ENCODE results near the gene OR10AG1. TPM values are rescaled to one million over a fixed set of nuclear protein-coding genes. Genes with fewer than 3 reads are reported as not detected.

OR10AG1 gene
- total RNA-seq, 2 experiments from 2014 or later: not detected

Other genes with a start within 250 kb of the OR10AG1 start
- gene OR5D13, start 196.5 kb downstream of the OR10AG1 start, total RNA-seq: not detected
- not detected for gene OR5D14, start 174.4 kb downstream of the OR10AG1 start, total RNA-seq
- gene OR5L1, start 158.6 kb downstream of the OR10AG1 start, total RNA-seq: not detected
- not detected for gene OR5D18, start 150.3 kb downstream of the OR10AG1 start, total RNA-seq
- not detected for gene OR5L2, start 142.7 kb downstream of the OR10AG1 start, total RNA-seq
- gene OR5D16, start 131.2 kb downstream of the OR10AG1 start, total RNA-seq: not detected
- gene TRIM51, start 86.6 kb downstream of the OR10AG1 start, total RNA-seq: not detected
- not detected for gene OR5W2, start 55.4 kb downstream of the OR10AG1 start, total RNA-seq
- gene OR5I1, start 33.5 kb downstream of the OR10AG1 start, total RNA-seq: not detected
- not detected for gene OR5F1, start 24.7 kb upstream of the OR10AG1 start, total RNA-seq
- gene OR5AS1, start 57.7 kb upstream of the OR10AG1 start, total RNA-seq: not detected
- gene OR8I2, start 123.4 kb upstream of the OR10AG1 start, total RNA-seq: not detected
- not detected for gene OR8H2, start 133.7 kb upstream of the OR10AG1 start, total RNA-seq
- gene OR8H3, start 152.4 kb upstream of the OR10AG1 start, total RNA-seq: not detected
- gene OR8J3, start 170.3 kb upstream of the OR10AG1 start, total RNA-seq: not detected
- gene OR8K5, start 190.4 kb upstream of the OR10AG1 start, total RNA-seq: not detected
- gene OR5J2, start 206.7 kb upstream of the OR10AG1 start, total RNA-seq: not detected